Activated CD4-positive, alpha-beta T cell treated with anti-CD3 and anti-CD28 coated beads, Interleukin-2, Interleukin-6, amounts not matched to agents 100 ng/mL and 50 ng/mL, durations not matched to agents 16 hours and 8 hours (primary cell): Measurements from ENCODE around the gene SLC35F1.

ENCODE experiments used
- DNase-seq: peaks from one replicate; pipeline ENCODE4 v3.0.0-alpha.2; 2020

The SLC35F1 gene

GRCh38 chr6:118285791-118286190 is 378.7 kb downstream of the SLC35F1 start:
- DNase-seq, result no peak

GRCh38 chr6:118288355-118289124 is 381.5 kb downstream of the SLC35F1 start:
- DNase-seq, result no peak

GRCh38 chr6:118292558-118292957 is 385.5 kb downstream of the SLC35F1 start:
- no peak for DNase-seq

- no peak for DNase-seq
Observed at GRCh38 chr6:118294906-118295305, 387.8 kb downstream of the SLC35F1 start.

GRCh38 chr6:118295336-118295735 is 388.3 kb downstream of the SLC35F1 start:
- no peak for DNase-seq

GRCh38 chr6:118296129-118296901 is 389.3 kb downstream of the SLC35F1 start:
- DNase-seq, result no peak

- DNase-seq, result no peak
Observed at GRCh38 chr6:118297821-118298220, 390.8 kb downstream of the SLC35F1 start.

- no peak for DNase-seq
Observed at GRCh38 chr6:118298476-118299427, 391.7 kb downstream of the SLC35F1 start.

GRCh38 chr6:118299457-118299856 is 392.4 kb downstream of the SLC35F1 start:
- DNase-seq, result no peak

GRCh38 chr6:118304321-118304720 is 397.3 kb downstream of the SLC35F1 start:
- DNase-seq, result no peak

- DNase-seq, result no peak
Observed at GRCh38 chr6:118305081-118305480, 398.0 kb downstream of the SLC35F1 start.

- no peak for DNase-seq
Observed at GRCh38 chr6:118306392-118307238, 399.6 kb downstream of the SLC35F1 start.

- DNase-seq, result no peak
Observed at GRCh38 chr6:118307581-118307980, 400.5 kb downstream of the SLC35F1 start.

- DNase-seq, result no peak
Observed at GRCh38 chr6:118309337-118310093, 402.5 kb downstream of the SLC35F1 start.

- no peak for DNase-seq
Observed at GRCh38 chr6:118313208-118313607, 406.1 kb downstream of the SLC35F1 start.

- DNase-seq, result no peak
Observed at GRCh38 chr6:118313762-118314161, 406.7 kb downstream of the SLC35F1 start.

GRCh38 chr6:118316796-118317384 is 409.8 kb downstream of the SLC35F1 start:
- no peak for DNase-seq

- DNase-seq, result no peak
Observed at GRCh38 chr6:118317581-118318563, 410.8 kb downstream of the SLC35F1 start.

- DNase-seq, result no peak
Observed at GRCh38 chr6:118318648-118319047, 411.6 kb downstream of the SLC35F1 start.

- DNase-seq, result no peak
Observed at GRCh38 chr6:118319416-118319815, 412.4 kb downstream of the SLC35F1 start.
